Central memory CD8-positive, alpha-beta T cell (primary cell): ENCODE data around the gene SSX2IP.

Experiments used
- ATAC-seq: fragments of 150-1000 bp; cut with Tn5 transposase; replicated peaks from 2 replicates; pipeline ENCODE4 v1.10.0; 2022; ENCODE audit warnings: mild to moderate bottlenecking, moderate FRiP score, moderate number of reproducible peaks; ENCODE audit not compliant: poor library complexity, severe bottlenecking; ENCODE audit errors: extremely low read depth
- DNase-seq, 2 donors: peaks; one replicate each; pipeline ENCODE4 v3.0.0; 2021; ENCODE audit warnings: low spot score in 2 of 2
- H3K27ac Mint-ChIP-seq: one replicate; pipeline ENCODE4 v1.8.0; 2022; ENCODE audit warnings: low read depth, mild to moderate bottlenecking, moderate library complexity, mixed read lengths
- H3K27me3 Mint-ChIP-seq: one replicate; pipeline ENCODE4 v1.8.0; 2022; ENCODE audit warnings: mixed read lengths
- H3K36me3 Mint-ChIP-seq: one replicate; pipeline ENCODE4 v1.8.0; 2022; ENCODE audit warnings: mild to moderate bottlenecking, moderate library complexity, mixed read lengths; ENCODE audit not compliant: insufficient read depth
- H3K4me1 Mint-ChIP-seq: one replicate; pipeline ENCODE4 v1.8.0; 2022; ENCODE audit warnings: mixed read lengths
- H3K4me3 Mint-ChIP-seq: one replicate; pipeline ENCODE4 v1.8.0; 2022; ENCODE audit warnings: mild to moderate bottlenecking, moderate library complexity, mixed read lengths
- H3K9me3 Mint-ChIP-seq: one replicate; pipeline ENCODE4 v1.8.0; 2022; ENCODE audit warnings: mixed read lengths

The SSX2IP gene

DNA sequence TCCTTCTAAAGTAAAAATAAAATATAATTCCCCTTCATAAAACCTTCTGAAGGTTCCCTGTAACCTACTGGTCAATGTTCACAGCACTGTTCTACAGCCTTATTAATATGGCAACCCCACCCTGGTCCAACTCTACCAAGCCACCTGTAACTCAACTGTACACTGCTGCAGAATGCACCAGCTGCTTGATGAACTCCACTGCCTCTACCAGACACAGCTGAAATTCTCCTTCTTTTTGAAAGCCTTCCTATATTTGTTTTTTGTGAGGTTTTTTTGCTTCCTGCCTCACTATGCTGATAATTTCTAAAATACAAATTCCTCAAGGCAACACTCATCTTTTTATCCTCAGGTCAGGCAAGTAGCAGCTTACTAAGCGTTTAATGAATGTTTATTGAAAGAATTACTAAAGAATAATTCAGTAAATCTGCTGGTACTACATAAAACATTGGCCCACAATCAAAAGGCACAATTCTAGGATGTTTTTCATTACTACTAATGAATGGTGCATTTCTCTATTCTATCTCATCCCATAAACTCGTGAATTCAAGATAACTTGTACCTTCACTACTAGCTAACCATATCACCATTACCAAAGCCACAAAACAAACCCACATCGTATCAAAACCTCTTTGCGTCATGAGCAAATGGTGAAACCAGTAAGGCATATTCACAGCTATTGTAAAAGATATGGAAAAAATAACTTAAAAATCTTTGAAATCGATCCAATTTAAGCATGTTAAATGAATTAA, 2.4 kb downstream of the SSX2IP start:
- Mint-ChIP-seq H3K4me1 (peaks cover 40% of the 10 kb centered on the region), H3K36me3 (peaks cover 9% of the 10 kb centered on the region), H3K4me3 (no peak overlapping the region), H3K27ac (no peak overlapping the region), H3K9me3 (no peaks in the 10 kb centered on the region), H3K27me3 (no peaks in the 10 kb centered on the region)
- no peak for DNase-seq
- ATAC-seq = no peak

DNA sequence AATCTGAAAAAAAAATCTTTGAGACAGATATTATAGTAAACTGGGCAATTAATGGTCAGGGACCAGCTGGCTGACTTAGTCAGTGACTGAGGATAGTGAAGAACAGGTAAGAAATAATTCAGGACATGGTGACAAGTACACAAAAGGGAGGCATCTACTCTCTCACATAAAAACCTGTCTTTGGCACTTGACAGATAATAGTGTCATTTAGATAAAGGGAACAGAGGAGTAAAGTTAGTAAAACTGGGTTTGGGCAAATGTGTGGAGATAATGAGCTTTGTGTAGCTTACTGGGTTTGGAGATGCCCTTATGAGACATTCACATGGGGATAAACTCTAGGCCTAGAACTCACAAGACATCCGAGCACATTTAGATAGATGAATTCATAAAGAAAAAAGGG, 4.0 kb downstream of the SSX2IP start:
- Mint-ChIP-seq H3K9me3 (no peaks in the 10 kb centered on the region), H3K27me3 (no peaks in the 10 kb centered on the region), H3K4me3 (no peak overlapping the region), H3K36me3 (peaks cover 9% of the 10 kb centered on the region), H3K27ac (no peak overlapping the region), H3K4me1 (peaks cover 40% of the 10 kb centered on the region)
- DNase-seq = no peak
- ATAC-seq = no peak

DNA sequence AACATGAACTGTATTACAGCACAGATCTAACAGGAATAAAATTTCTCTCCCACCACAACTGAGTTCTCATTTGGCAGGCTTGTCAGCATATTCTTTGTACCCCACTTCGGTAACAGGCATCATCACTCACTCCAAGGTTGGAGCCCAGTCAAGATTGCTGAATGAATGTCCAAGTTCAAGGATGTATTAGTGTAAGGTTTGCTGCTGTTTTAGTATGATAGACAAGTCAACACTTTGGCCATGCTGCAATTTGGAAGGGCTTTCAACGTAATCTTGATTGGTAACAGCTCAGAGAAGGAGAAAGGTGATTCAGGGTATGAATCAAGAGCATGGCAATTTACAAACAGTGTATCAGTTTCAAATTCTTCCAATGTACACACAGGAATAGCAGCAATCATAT, 6.8 kb downstream of the SSX2IP start:
- Mint-ChIP-seq H3K9me3 (no peaks in the 10 kb centered on the region), H3K27me3 (no peaks in the 10 kb centered on the region), H3K4me3 (no peak overlapping the region), H3K27ac (no peak overlapping the region), H3K36me3 (no peaks in the 10 kb centered on the region), H3K4me1 (peaks cover 28% of the 10 kb centered on the region)
- ATAC-seq = no peak
- no peak for DNase-seq

DNA sequence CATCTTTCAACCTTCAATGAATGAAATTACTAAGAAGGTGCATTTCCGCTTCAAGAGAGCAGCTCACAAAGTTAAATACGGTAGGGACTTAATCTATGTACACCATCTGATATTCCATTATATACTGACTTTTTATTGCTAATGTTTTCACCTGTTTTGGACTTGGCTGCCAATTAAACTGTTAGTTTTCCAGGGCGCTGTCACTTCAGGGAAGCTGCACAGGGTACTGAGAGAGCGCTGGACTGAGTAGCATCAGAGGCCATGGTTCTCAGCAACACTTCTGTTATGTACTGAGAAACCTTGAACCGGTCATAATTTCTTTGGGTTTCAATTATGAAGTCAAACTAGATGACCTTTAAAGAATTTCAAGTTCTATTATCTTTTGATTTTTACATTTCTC, 8.2 kb downstream of the SSX2IP start:
- DNase-seq = no peak
- H3K9me3 Mint-ChIP-seq = no peaks in the 10 kb centered on the region
- H3K36me3 Mint-ChIP-seq = no peaks in the 10 kb centered on the region
- H3K4me1 Mint-ChIP-seq = peaks cover 29% of the 10 kb centered on the region
- no peak overlapping the region for H3K4me3 Mint-ChIP-seq
- H3K27ac Mint-ChIP-seq = no peak overlapping the region
- ATAC-seq = no peak
- no peaks in the 10 kb centered on the region for H3K27me3 Mint-ChIP-seq

DNA sequence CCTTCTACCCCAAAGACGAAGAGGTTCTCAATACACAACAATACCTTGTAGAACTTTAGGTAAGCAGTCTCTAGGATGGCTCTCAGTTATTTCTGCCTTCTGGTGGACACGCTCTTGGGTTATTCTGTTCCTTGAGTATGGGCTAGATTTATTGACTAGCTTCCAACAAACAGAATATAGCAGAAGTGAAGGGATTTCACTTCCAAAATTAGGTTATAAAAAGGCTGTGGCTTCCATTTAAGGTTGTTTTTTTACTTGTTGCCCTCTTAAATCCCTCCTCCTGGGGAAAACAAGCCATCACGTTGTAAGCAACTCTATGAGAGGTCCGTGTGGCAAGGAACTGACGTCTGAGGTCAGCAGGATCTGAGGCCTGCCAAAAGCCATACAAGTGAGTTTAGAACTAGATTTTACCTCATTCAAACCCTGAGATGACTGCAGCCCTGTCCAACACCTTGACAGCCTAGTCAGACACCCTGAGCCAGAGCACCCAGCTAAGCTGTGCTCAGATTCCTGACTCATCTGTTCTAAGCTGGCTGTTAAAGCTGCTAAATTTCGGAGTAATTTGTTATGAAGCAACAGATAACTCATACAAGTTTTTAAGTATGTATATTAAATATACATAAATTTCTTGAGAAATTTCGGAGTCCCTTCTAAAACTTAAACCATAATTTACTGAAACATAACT, 12.7 kb downstream of the SSX2IP start:
- Mint-ChIP-seq H3K27ac (no peak overlapping the region), H3K36me3 (peaks cover 2% of the 10 kb centered on the region), H3K4me3 (no peak overlapping the region), H3K27me3 (no peaks in the 10 kb centered on the region), H3K9me3 (no peaks in the 10 kb centered on the region), H3K4me1 (peaks cover 32% of the 10 kb centered on the region)
- no peak for ATAC-seq
- no peak for DNase-seq

DNA sequence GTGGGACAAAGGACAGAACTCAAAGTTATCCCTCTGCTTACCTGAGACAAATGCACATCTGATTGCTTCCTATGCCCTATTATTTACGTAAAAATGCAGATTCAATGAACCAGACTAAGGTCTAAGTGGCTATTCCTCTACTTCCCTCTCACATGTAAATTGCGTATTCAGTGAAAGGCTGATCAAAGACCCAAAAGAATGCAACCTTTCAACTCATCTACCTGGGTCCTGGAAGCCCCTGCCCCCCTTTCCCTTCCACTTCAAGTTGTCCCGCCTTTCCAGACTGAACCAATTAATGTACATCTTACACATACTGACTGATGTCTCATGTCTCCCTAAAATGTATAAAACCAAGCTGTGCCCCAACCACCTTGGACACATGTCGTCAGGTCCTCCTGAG, 14.6 kb downstream of the SSX2IP start:
- DNase-seq (no peak), ATAC-seq (no peak)
- H3K9me3 Mint-ChIP-seq = no peaks in the 10 kb centered on the region
- H3K27ac Mint-ChIP-seq = no peak overlapping the region
- peaks cover 2% of the 10 kb centered on the region for H3K36me3 Mint-ChIP-seq
- no peaks in the 10 kb centered on the region for H3K27me3 Mint-ChIP-seq
- no peak overlapping the region for H3K4me3 Mint-ChIP-seq
- H3K4me1 Mint-ChIP-seq = peaks cover 19% of the 10 kb centered on the region

DNA sequence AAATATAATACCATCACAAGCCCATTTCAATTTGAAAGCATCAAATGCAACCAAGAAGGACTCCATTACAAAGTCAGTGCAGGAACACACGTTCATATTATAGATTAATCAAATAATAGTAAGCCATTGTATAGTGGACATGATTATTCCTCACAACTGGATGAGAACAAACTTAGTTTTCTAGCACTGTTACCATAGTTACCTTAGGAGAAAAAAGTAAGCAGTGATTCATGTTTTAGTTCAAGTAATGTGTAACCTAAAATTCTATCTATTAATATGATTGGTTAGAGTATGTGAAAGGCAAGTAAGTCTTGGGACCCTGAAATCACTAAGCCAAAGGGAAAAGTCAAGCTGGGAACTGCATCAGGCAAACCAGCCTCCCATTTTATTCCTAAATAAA, 15.2 kb downstream of the SSX2IP start:
- no peak for DNase-seq
- no peak overlapping the region for H3K4me3 Mint-ChIP-seq
- H3K4me1 Mint-ChIP-seq = peaks cover 17% of the 10 kb centered on the region
- H3K9me3 Mint-ChIP-seq = no peaks in the 10 kb centered on the region
- peaks cover 2% of the 10 kb centered on the region for H3K36me3 Mint-ChIP-seq
- no peaks in the 10 kb centered on the region for H3K27me3 Mint-ChIP-seq
- no peak for ATAC-seq
- H3K27ac Mint-ChIP-seq = no peak overlapping the region

DNA sequence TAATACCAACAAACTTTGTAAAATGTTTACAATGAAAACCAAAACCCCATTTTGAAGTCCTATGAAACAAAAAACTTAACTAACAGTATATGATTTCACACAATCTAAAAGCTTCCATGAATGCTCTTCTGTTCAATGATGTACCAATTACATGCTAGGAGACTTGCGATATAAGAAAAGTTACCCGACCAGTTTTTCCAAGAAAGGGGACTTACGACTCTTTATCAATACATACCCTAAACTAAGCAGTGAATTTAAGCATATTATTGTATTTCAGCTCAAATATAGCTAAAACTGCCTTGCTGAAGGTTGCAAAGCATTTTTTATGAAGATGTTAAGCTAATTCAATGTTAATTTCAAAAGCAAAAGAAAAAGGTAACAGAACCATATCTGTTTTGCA, 15.6 kb downstream of the SSX2IP start:
- DNase-seq (no peak), ATAC-seq (no peak)
- H3K27me3 Mint-ChIP-seq = no peaks in the 10 kb centered on the region
- peaks cover 2% of the 10 kb centered on the region for H3K36me3 Mint-ChIP-seq
- peaks cover 17% of the 10 kb centered on the region for H3K4me1 Mint-ChIP-seq
- no peak overlapping the region for H3K4me3 Mint-ChIP-seq
- no peaks in the 10 kb centered on the region for H3K9me3 Mint-ChIP-seq
- H3K27ac Mint-ChIP-seq = no peak overlapping the region

DNA sequence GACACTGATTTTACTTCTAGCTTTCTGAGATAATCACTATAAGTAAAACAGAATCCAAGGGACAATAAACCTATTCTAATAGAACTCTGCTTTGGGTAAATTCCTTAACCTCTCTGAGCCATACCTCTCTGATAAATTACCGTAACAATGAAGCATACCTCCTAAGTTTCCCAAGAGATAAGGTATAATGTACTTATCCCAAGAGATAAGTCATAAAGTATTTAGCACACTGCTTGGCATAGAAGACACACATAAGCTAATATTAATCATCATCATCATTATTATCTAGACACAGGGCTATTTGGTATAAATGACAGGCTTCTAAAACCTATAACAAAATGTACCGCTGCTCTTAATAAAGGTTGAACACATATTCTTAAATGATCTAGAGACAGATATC, 16.2 kb downstream of the SSX2IP start:
- Mint-ChIP-seq H3K27me3 (no peaks in the 10 kb centered on the region), H3K4me3 (no peak overlapping the region), H3K9me3 (no peaks in the 10 kb centered on the region), H3K36me3 (peaks cover 5% of the 10 kb centered on the region), H3K4me1 (peaks cover 17% of the 10 kb centered on the region), H3K27ac (no peak overlapping the region)
- no peak for ATAC-seq
- DNase-seq = no peak

DNA sequence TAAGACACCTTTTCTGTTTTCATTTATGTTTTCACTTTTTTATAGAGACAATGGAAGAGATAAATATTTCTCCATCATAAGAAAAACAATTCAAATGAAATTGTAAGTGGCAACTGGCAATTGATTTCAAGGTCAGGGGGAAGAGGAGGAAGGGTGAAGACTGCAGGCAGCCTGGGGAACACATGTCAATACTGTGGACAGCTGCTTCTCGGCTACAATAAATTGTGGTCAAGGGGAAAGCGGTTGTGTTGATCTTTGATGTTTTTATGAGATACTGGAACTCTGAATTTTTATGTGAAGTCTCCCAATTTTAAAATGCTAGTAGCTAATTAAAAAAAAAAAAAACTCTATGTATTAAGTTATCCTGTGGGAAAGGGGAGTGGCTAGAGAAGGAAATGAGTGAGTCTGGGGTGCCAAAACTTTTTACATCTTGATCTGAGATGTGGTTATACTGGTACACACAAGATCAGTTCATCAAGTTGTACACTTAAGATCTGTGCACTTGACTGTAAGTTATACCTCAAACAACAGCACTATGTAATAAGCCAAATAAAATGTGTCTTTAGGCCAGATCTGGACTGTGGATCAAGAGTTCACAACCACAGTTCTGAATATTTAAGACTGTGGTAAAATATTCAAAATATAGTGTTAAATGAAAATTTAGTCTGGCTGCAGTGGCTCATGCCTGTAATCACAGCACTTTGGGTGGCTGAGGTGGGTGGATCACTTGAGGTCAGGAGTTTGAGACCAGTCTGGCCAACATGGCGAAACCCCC, 18.0 kb downstream of the SSX2IP start:
- ATAC-seq (no peak), DNase-seq (no peak)
- no peaks in the 10 kb centered on the region for H3K27me3 Mint-ChIP-seq
- H3K4me3 Mint-ChIP-seq = no peak overlapping the region
- peaks cover 15% of the 10 kb centered on the region for H3K4me1 Mint-ChIP-seq
- no peaks in the 10 kb centered on the region for H3K9me3 Mint-ChIP-seq
- H3K27ac Mint-ChIP-seq = no peak overlapping the region
- H3K36me3 Mint-ChIP-seq = peaks cover 9% of the 10 kb centered on the region

DNA sequence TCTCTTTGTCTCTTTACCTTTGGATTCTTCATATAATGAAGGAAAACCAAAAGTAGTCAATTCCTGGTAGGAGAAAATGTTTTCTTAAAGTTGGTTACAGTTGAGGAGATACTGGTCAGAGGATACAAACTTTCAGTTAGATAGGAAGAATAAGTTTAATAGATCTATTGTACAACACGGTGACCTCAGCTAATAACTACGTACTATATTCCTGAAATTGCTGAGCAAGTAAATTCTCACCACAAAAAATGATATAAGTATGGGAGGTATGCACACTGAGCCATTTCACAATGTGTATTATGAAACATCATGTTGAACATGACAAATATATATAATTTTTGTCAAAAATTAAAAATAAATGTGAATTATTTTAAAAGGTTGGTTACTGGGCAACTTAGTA, 20.4 kb downstream of the SSX2IP start:
- H3K36me3 Mint-ChIP-seq = peaks cover 9% of the 10 kb centered on the region
- no peak for DNase-seq
- no peak for ATAC-seq
- H3K9me3 Mint-ChIP-seq = no peaks in the 10 kb centered on the region
- no peak overlapping the region for H3K4me3 Mint-ChIP-seq
- no peaks in the 10 kb centered on the region for H3K27me3 Mint-ChIP-seq
- no peak overlapping the region for H3K27ac Mint-ChIP-seq
- peaks cover 6% of the 10 kb centered on the region for H3K4me1 Mint-ChIP-seq

DNA sequence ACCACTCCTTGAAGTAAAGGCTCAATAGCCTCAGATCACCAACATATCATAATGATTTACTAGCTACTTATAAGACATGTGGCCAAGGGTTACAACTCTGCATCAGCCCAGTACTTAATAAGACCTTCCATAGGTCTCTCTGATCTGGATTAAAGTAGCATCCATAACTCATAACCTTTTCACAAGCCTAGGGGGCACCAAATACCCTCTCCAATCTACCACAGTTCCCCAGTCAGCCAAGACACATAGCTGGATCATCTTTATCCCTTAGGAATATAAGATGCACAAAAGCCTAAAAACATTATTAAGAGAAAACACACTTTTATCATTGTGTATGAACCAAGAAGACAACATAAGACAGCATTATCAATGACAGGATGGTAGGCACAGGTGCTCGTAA, 22.1 kb downstream of the SSX2IP start:
- DNase-seq (no peak), ATAC-seq (no peak)
- Mint-ChIP-seq H3K36me3 (peaks cover 11% of the 10 kb centered on the region), H3K4me1 (peaks cover 3% of the 10 kb centered on the region), H3K4me3 (no peak overlapping the region), H3K27ac (no peak overlapping the region), H3K27me3 (no peaks in the 10 kb centered on the region), H3K9me3 (no peaks in the 10 kb centered on the region)
